ENCODE results near the gene THAP4. TPM values are rescaled to one million over a fixed set of nuclear protein-coding genes. Genes with fewer than 3 reads are reported as not detected.

The THAP4 gene
- total RNA-seq, 2 donors from 2014 or later = 44.4 to 59.0 TPM

GRCh38 chr2:241542278-241542605 is 94.7 kb downstream of the THAP4 start:
- 63 to 65% methylated on average over 12 to 15 of the region's 15 CpGs for WGBS, 2 donors
- no peak for ATAC-seq
- Histone ChIP-seq H3K36me3 (replicated peaks in 1 of 2; ENCODE audit: insufficient read depth in 1 of 2, low read depth in 2 of 2) (no peaks in the 10 kb centered on the region), H3K4me1 (peaks cover 17% of the 10 kb centered on the region), H3K4me3 (no peak overlapping the region), H3K9me3 (no peaks in the 10 kb centered on the region), H3K27ac (no peak overlapping the region), H3K27me3 (no peaks in the 10 kb centered on the region)
- intact Hi-C loops (cut with DNase I) = no loop called here
- DNase-seq = peak in 2 of 4 donors; percentile 9 to 39
- TF ChIP-seq, protein P1, sequence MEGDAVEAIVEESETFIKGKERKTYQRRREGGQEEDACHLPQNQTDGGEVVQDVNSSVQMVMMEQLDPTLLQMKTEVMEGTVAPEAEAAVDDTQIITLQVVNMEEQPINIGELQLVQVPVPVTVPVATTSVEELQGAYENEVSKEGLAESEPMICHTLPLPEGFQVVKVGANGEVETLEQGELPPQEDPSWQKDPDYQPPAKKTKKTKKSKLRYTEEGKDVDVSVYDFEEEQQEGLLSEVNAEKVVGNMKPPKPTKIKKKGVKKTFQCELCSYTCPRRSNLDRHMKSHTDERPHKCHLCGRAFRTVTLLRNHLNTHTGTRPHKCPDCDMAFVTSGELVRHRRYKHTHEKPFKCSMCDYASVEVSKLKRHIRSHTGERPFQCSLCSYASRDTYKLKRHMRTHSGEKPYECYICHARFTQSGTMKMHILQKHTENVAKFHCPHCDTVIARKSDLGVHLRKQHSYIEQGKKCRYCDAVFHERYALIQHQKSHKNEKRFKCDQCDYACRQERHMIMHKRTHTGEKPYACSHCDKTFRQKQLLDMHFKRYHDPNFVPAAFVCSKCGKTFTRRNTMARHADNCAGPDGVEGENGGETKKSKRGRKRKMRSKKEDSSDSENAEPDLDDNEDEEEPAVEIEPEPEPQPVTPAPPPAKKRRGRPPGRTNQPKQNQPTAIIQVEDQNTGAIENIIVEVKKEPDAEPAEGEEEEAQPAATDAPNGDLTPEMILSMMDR (IDR thresholded peaks at IDR 0.05) = no peak
- TF ChIP-seq POLR2A (IDR thresholded peaks at IDR 0.05) = no peak

- no peak for TF ChIP-seq POLR2A (IDR thresholded peaks at IDR 0.05)
- TF ChIP-seq, protein P1 (IDR thresholded peaks at IDR 0.05) = no peak
- 18 to 33% methylated on average over 12 to 62 of the region's 62 CpGs for WGBS, 2 donors
- Histone ChIP-seq H3K9me3 (no peaks in the 10 kb centered on the region), H3K27ac (no peak overlapping the region), H3K36me3 (replicated peaks in 1 of 2; ENCODE audit: insufficient read depth in 1 of 2, low read depth in 2 of 2) (no peaks in the 10 kb centered on the region), H3K4me1 (peaks cover 17% of the 10 kb centered on the region), H3K27me3 (no peaks in the 10 kb centered on the region), H3K4me3 (no peak overlapping the region)
- ATAC-seq (no peak), DNase-seq (no peak)
- intact Hi-C loops (cut with DNase I) = no loop called here
These were observed 95.2 kb downstream of the THAP4 start for GRCh38 chr2:241541564-241542277.

- Histone ChIP-seq H3K27ac (peak overlapping the region in 3 of 4 donors; percentile 63 to 81 (median 72)), H3K27me3 (no peaks in the 10 kb centered on the region), H3K4me1 (peaks cover 17% of the 10 kb centered on the region), H3K36me3 (replicated peaks in 1 of 2; ENCODE audit: insufficient read depth in 1 of 2, low read depth in 2 of 2) (no peaks in the 10 kb centered on the region), H3K4me3 (peak overlapping the region; percentile 14 to 19), H3K9me3 (no peaks in the 10 kb centered on the region)
- DNase-seq (peak; percentile 67 to 88 (median 82)), ATAC-seq (peak; percentile 82)
- 3 to 24% methylated on average over 10 to 61 of the region's 68 CpGs for WGBS, 2 donors
- intact Hi-C loops (cut with DNase I) = no loop called here
- TF ChIP-seq, protein P1 (IDR thresholded peaks at IDR 0.05) = no peak
- TF ChIP-seq POLR2A (IDR thresholded peaks at IDR 0.05) = peak in 2 of 3 donors; percentile 31 to 40
These were observed 96.0 kb downstream of the THAP4 start for GRCh38 chr2:241540771-241541561.

GRCh38 chr2:241540401-241540770 is 96.6 kb downstream of the THAP4 start:
- peak overlapping the region in 3 of 4 donors; percentile 63 to 81 (median 72) for H3K27ac ChIP-seq
- no peaks in the 10 kb centered on the region for H3K36me3 ChIP-seq (replicated peaks in 1 of 2; ENCODE audit: insufficient read depth in 1 of 2, low read depth in 2 of 2)
- H3K4me3 ChIP-seq = no peak overlapping the region
- 18 to 45% methylated on average over 6 to 9 of the region's 10 CpGs for WGBS, 2 donors
- ATAC-seq (peak; percentile 74), DNase-seq (peak; percentile 50 to 74 (median 72))
- H3K9me3 ChIP-seq = no peaks in the 10 kb centered on the region
- no peak for TF ChIP-seq POLR2A (IDR thresholded peaks at IDR 0.05)
- TF ChIP-seq, protein P1 (IDR thresholded peaks at IDR 0.05) = no peak
- H3K4me1 ChIP-seq = peaks cover 17% of the 10 kb centered on the region
- H3K27me3 ChIP-seq = no peaks in the 10 kb centered on the region
- intact Hi-C loops (cut with DNase I) = no loop called here

Data from body of pancreas (tissue), 4 donors.